ENCODE measurements around the gene UROS.

The UROS gene

GRCh38 chr10:125782616-125783015, 40.4 kb downstream of the UROS start:
- Histone ChIP-seq H4K20me1 (ENCODE audit: insufficient read depth, low read length) (no peaks in the 10 kb centered on the region), H3K4me1 (ENCODE audit: low read length) (peaks cover 32% of the 10 kb centered on the region), H3K4me3 (ENCODE audit: low read length) (no peak overlapping the region), H3K9ac (ENCODE audit: low read length) (no peak overlapping the region), H3K27ac (ENCODE audit: low read length) (no peak overlapping the region), H2AFZ (ENCODE audit: low read depth, low read length) (no peak overlapping the region), H3K4me2 (ENCODE audit: low read length) (no peak overlapping the region), H3K9me3 (ENCODE audit: insufficient read depth, low read length) (no peaks in the 10 kb centered on the region), H3K27me3 (ENCODE audit: low read depth, low read length) (no peaks in the 10 kb centered on the region), H3K36me3 (replicated peaks; ENCODE audit: low read depth, low read length) (no peaks in the 10 kb centered on the region), H3K79me2 (ENCODE audit: low read length) (no peaks in the 10 kb centered on the region)
- no peak for TF ChIP-seq EZH2phosphoT487 (IDR thresholded peaks at IDR 0.05; ENCODE audit: low read depth)
- no peak for TF ChIP-seq CTCF (IDR thresholded peaks at IDR 0.05; ENCODE audit: low read depth, low read length)

- Histone ChIP-seq H3K4me3 (ENCODE audit: low read length) (no peak overlapping the region), H3K79me2 (ENCODE audit: low read length) (no peaks in the 10 kb centered on the region), H4K20me1 (ENCODE audit: insufficient read depth, low read length) (no peaks in the 10 kb centered on the region), H3K9ac (ENCODE audit: low read length) (no peak overlapping the region), H3K27ac (ENCODE audit: low read length) (no peak overlapping the region), H3K4me1 (ENCODE audit: low read length) (peaks cover 30% of the 10 kb centered on the region), H3K36me3 (replicated peaks; ENCODE audit: low read depth, low read length) (no peaks in the 10 kb centered on the region), H2AFZ (ENCODE audit: low read depth, low read length) (no peak overlapping the region), H3K27me3 (ENCODE audit: low read depth, low read length) (no peaks in the 10 kb centered on the region), H3K9me3 (ENCODE audit: insufficient read depth, low read length) (no peaks in the 10 kb centered on the region), H3K4me2 (ENCODE audit: low read length) (no peak overlapping the region)
- TF ChIP-seq CTCF (IDR thresholded peaks at IDR 0.05; ENCODE audit: low read depth, low read length) (no peak), EZH2phosphoT487 (IDR thresholded peaks at IDR 0.05; ENCODE audit: low read depth) (no peak)
Measured at GRCh38 chr10:125782054-125782453, 41.0 kb downstream of the UROS start.

GRCh38 chr10:125781374-125781773, 41.7 kb downstream of the UROS start:
- H3K27me3 ChIP-seq (ENCODE audit: low read depth, low read length): no peaks in the 10 kb centered on the region
- H3K9ac ChIP-seq (ENCODE audit: low read length): no peak overlapping the region
- H3K36me3 ChIP-seq (replicated peaks; ENCODE audit: low read depth, low read length): no peaks in the 10 kb centered on the region
- H3K27ac ChIP-seq (ENCODE audit: low read length): no peak overlapping the region
- H3K4me3 ChIP-seq (ENCODE audit: low read length): no peak overlapping the region
- no peaks in the 10 kb centered on the region for H4K20me1 ChIP-seq (ENCODE audit: insufficient read depth, low read length)
- no peak overlapping the region for H3K4me2 ChIP-seq (ENCODE audit: low read length)
- H3K9me3 ChIP-seq (ENCODE audit: insufficient read depth, low read length): no peaks in the 10 kb centered on the region
- no peak for TF ChIP-seq EZH2phosphoT487 (IDR thresholded peaks at IDR 0.05; ENCODE audit: low read depth)
- TF ChIP-seq CTCF (IDR thresholded peaks at IDR 0.05; ENCODE audit: low read depth, low read length): no peak
- no peaks in the 10 kb centered on the region for H3K79me2 ChIP-seq (ENCODE audit: low read length)
- peaks cover 23% of the 10 kb centered on the region for H3K4me1 ChIP-seq (ENCODE audit: low read length)
- H2AFZ ChIP-seq (ENCODE audit: low read depth, low read length): no peak overlapping the region

GRCh38 chr10:125779403-125780327, 43.4 kb downstream of the UROS start:
- Histone ChIP-seq H3K27ac (ENCODE audit: low read length) (no peak overlapping the region), H3K4me2 (ENCODE audit: low read length) (no peak overlapping the region), H3K4me3 (ENCODE audit: low read length) (no peak overlapping the region), H3K79me2 (ENCODE audit: low read length) (no peaks in the 10 kb centered on the region), H3K9me3 (ENCODE audit: insufficient read depth, low read length) (no peaks in the 10 kb centered on the region), H3K9ac (ENCODE audit: low read length) (no peak overlapping the region), H3K36me3 (replicated peaks; ENCODE audit: low read depth, low read length) (no peaks in the 10 kb centered on the region), H3K27me3 (ENCODE audit: low read depth, low read length) (no peaks in the 10 kb centered on the region), H4K20me1 (ENCODE audit: insufficient read depth, low read length) (no peaks in the 10 kb centered on the region), H2AFZ (ENCODE audit: low read depth, low read length) (no peak overlapping the region), H3K4me1 (ENCODE audit: low read length) (peaks cover 16% of the 10 kb centered on the region)
- TF ChIP-seq EZH2phosphoT487 (IDR thresholded peaks at IDR 0.05; ENCODE audit: low read depth): no peak
- no peak for TF ChIP-seq CTCF (IDR thresholded peaks at IDR 0.05; ENCODE audit: low read depth, low read length)

All from OCI-LY3 (cell line).